Breast epithelium (tissue), 3 donors: ENCODE measurements around the gene LYL1.

ENCODE experiments used
- POLR2A ChIP-seq: fragments of 450-650 bp; IDR thresholded peaks from one replicate; pipeline ENCODE4 v1.6.1; 2016; ENCODE audit warnings: antibody characterized with exemption, mild to moderate bottlenecking, moderate library complexity
- POLR2AphosphoS5 ChIP-seq, 3 donors: sonication (generic); formaldehyde crosslinking; IDR thresholded peaks; one replicate each; pipeline ENCODE4 v1.6.1; 2017; ENCODE audit warnings: antibody characterized with exemption in 3 of 3
- TF ChIP-seq, protein P1 (sequence below), 3 donors: fragments of 450-650 bp; IDR thresholded peaks; one replicate each; pipeline ENCODE4 v1.5.1; 2016 to 2017; ENCODE audit warnings: antibody characterized with exemption in 3 of 3, mild to moderate bottlenecking in 3 of 3, moderate library complexity in 3 of 3

DNA sequence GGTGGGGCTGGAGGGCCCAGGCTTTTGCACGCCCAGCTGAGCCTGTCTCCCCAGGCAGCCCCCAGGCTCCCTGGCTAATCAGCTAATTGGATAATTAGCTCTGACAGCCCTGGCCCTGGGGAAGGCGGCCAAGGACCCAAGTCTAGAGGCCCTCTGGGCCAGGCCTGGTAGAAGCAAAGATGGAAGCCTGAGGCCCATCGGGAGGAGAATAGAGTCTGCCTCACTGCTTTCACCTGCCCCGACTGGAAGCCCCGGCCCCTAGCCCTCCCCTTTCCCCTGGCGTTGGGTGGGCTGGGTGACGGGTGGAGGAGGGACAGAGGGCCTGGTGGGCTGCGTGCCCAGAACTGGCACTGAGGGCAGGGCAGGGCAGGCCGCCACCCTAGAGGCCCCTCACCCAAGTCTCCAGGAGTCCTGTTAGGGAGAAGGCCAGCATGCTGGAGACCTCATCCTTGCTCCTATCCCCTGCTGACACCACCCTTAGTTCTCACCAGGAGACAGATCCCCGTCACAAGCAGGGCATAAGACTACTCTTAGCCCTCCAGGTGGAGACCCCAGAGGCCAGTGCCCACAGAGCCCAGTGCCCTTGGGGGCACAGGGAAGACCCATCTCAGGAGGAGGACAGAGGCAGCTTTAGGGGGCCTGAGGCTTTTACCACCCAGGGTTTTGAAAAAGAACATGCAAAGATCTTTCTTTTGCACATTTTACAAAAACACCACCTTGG is 12.0 kb downstream of the LYL1 start:
- TF ChIP-seq POLR2AphosphoS5 (IDR thresholded peaks at IDR 0.05) (no peak), POLR2A (no peak)
- TF ChIP-seq, protein P1, sequence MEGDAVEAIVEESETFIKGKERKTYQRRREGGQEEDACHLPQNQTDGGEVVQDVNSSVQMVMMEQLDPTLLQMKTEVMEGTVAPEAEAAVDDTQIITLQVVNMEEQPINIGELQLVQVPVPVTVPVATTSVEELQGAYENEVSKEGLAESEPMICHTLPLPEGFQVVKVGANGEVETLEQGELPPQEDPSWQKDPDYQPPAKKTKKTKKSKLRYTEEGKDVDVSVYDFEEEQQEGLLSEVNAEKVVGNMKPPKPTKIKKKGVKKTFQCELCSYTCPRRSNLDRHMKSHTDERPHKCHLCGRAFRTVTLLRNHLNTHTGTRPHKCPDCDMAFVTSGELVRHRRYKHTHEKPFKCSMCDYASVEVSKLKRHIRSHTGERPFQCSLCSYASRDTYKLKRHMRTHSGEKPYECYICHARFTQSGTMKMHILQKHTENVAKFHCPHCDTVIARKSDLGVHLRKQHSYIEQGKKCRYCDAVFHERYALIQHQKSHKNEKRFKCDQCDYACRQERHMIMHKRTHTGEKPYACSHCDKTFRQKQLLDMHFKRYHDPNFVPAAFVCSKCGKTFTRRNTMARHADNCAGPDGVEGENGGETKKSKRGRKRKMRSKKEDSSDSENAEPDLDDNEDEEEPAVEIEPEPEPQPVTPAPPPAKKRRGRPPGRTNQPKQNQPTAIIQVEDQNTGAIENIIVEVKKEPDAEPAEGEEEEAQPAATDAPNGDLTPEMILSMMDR (IDR thresholded peaks at IDR 0.05): no peak
